ENCODE data around the gene TRIM50. TPM values are rescaled to one million over a fixed set of nuclear protein-coding genes. Genes with fewer than 3 reads are reported as not detected.
"Not testable (repeated sequence)": the region's sequence is repeated elsewhere in the genome, so short reads cannot be mapped to it uniquely, and the experiment has no call there.

The TRIM50 gene
- total RNA-seq, 1 donor from 2014 or later, result 0.32 TPM

- DNase-seq (ENCODE audit: missing footprints) (no peak), ATAC-seq (no peak)
- intact Hi-C loops (cut with DNase I), result no loop called here
Observed at GRCh38 chr7:73352784-73353183, 24.9 kb upstream of the TRIM50 start.

GRCh38 chr7:73351447-73352167, 23.7 kb upstream of the TRIM50 start:
- ATAC-seq, result no peak
- intact Hi-C loops (cut with DNase I), result no loop called here
- no peak for DNase-seq (ENCODE audit: missing footprints)

- intact Hi-C loops (cut with DNase I), result no loop called here
- ATAC-seq, result no peak
- DNase-seq (ENCODE audit: missing footprints), result no peak
Observed at GRCh38 chr7:73350306-73351068, 22.6 kb upstream of the TRIM50 start.

- ATAC-seq (no peak), DNase-seq (ENCODE audit: missing footprints) (no peak)
- intact Hi-C loops (cut with DNase I), result no loop called here
Observed at GRCh38 chr7:73349763-73350162, 21.9 kb upstream of the TRIM50 start.

DNA sequence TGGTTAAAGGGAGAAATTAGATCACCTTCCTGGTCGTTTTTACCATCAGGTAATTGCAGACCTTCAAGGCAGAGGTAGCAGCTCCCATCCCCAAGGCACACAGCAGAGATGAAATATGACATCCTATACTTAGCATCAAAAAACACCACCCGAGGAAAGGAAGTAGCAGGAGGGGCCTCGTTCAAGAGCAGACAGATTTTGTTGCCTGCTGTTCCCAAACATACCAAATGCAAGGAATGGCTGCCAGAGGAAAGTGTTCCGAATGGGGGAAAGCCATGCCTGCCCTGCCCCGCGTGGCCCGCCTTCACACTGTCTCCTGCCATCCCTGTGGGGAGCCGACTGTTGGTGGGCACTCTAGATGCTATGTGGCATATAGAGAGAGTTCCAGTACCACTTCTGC, 18.1 kb upstream of the TRIM50 start:
- ATAC-seq (no peak), DNase-seq (ENCODE audit: missing footprints) (no peak)
- intact Hi-C loops (cut with DNase I), result no loop called here

DNA sequence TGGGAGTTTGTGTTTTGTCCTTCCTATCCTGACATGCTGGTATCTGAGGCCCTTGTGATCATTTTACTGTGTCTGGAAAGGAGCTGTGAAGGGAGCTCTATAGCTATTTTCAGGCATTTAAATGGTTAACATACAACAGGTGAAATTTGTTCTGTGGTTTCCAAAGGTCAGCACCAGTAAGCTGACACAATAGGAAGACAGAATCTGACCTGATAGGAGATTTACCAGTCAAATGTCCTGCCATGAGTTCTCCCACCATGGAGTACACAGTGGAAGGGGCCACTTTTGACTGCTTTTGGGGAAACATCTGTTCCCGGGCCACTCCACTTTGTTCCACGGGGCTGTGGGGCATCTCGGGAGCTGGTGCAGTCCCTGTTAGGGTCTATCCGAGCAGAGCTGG, 17.7 kb upstream of the TRIM50 start:
- DNase-seq (ENCODE audit: missing footprints) (no peak), ATAC-seq (no peak)
- intact Hi-C loops (cut with DNase I), result no loop called here

DNA sequence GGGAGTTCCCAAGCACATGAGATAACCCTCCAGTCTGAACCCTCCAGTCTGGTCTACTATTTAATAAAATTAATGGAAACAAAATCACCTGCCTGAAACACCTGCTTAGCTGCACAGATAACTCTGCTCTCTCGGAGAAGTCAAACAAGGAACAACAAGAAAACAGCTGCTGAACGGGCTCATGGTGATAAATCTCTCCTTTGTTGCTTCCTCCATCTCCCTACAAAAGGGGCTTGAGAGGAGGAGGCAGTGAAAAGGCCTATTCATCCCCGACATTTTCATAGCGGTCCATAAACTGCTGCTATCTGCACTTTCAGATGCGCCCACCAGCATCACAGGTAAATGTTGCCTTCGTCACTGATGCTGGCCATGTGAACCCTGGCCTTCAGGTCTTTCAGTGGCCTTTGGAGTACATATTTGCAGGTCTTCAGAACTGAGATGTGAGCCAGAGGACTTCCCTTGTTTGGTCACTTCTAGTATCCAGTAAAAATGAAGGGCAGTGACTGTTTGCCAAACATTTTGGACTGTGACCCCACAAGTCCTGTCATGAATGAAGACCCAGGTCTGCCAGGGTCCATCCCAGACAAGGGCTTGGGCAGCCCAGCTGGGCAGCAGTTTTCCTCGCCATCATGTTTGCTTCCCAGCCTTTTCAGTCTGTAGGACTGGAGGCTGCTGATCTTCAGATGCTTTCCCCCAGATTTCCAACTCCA, 15.9 kb upstream of the TRIM50 start:
- intact Hi-C loops (cut with DNase I), result loop anchor here (2.0 kb wide), 1 partner anchor 107 kb away; no protein-coding TSS in a partner anchor
- ATAC-seq (no peak), DNase-seq (ENCODE audit: missing footprints) (no peak)

DNA sequence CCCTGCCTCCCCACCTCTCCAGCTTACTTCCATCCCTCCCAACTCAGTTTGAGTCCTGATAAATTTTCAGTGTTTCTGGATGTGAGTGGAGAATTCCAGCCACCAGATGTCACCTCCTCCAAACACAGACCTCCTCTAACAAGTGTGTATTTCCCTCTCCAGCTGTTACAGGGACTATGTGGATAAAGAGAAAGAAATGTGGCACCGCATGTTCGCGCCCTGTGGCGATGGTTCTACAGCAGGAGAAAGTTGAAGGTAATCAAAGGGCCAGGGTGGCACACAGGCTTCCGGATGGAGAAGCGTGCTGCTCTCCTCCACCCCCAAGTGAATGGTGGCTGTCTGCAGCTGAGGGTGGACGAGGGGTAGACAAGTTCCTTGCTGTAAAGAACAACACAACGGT, 14.8 kb upstream of the TRIM50 start:
- ATAC-seq, result peak; percentile 85
- intact Hi-C loops (cut with DNase I), result loop anchor here (2.0 kb wide), 1 partner anchor 108 kb away; no protein-coding TSS in a partner anchor
- no peak for DNase-seq (ENCODE audit: missing footprints)

DNA sequence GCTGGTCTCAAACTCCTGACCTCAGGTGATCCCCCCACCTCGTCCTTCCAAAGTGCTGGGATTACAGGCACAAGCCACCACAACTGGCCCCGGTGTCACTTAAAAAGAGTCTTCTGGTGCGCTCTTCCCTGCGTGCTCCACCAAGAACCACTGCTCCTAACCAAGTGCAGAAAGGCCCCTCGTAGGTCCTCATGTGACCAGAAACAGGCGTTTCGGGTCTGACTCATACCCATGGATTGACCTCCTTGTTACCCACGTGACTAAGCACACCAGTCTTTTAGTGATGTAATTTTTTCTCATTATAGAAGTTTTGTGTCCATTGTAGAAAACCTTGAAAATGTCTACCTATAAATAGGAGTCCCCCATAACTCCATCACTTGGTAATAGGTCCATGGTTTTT, 14.0 kb upstream of the TRIM50 start:
- DNase-seq (ENCODE audit: missing footprints) (no peak), ATAC-seq (no peak)
- intact Hi-C loops (cut with DNase I), result loop anchor here (2.0 kb wide), 1 partner anchor 109 kb away; no protein-coding TSS in a partner anchor

GRCh38 chr7:73340514-73340913, 12.6 kb upstream of the TRIM50 start:
- DNase-seq (ENCODE audit: missing footprints) (no peak), ATAC-seq (no peak)
- intact Hi-C loops (cut with DNase I), result no loop called here

GRCh38 chr7:73338321-73338720, 10.4 kb upstream of the TRIM50 start:
- DNase-seq (ENCODE audit: missing footprints), result no peak

DNA sequence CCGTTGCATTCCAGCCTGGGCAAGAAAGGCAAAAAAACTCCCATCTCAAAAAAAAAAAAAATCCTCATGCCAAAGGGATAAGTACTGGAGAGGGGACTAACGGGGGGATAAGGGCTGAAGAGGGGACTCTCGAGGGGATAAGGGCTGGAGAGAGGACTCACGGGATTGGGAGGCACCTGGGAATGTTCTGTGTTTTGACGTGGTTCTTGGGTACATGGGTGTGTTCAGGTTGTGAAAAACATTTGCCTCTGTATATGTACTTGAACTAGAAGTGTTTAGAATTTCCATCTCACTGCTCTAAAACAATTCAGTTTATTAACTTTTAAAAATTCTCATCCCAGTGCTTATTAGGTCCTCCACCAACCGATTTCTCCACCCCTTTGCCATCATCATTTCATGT, 4.6 kb upstream of the TRIM50 start:
- intact Hi-C loops (cut with DNase I), result no loop called here
- ATAC-seq (no peak), DNase-seq (ENCODE audit: missing footprints) (no peak)

More at GRCh38 chr7:73338321-73338720, 10.4 kb upstream of the TRIM50 start:
- intact Hi-C loops (cut with DNase I), result no loop called here
- no peak for ATAC-seq

DNA sequence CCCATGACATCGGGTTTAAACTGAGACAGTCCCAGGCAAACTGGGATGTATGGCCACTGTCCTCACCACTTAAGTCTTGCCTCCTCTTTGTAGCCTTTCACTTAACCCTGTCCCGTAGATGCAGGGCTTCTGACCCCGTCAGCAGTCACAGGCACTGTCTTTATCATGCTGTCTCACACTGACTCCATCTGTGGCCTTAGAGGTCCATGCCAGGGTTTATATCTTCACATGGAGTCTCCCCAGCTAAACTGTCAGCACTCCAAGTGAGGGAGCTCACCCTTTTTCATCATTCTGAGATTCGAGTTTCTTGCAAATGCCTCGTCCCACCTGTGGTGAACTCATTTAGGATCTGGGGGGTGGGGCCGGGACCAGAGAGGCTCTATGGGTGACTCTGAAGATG, 2.9 kb upstream of the TRIM50 start:
- ATAC-seq (no peak), DNase-seq (ENCODE audit: missing footprints) (no peak)
- intact Hi-C loops (cut with DNase I), result no loop called here

- ATAC-seq, result peak; percentile 70
- intact Hi-C loops (cut with DNase I), result no loop called here
- DNase-seq (ENCODE audit: missing footprints), result no peak
Observed at GRCh38 chr7:73329861-73330581, 2.1 kb upstream of the TRIM50 start.

- intact Hi-C loops (cut with DNase I), result no loop called here
- ATAC-seq (no peak), DNase-seq (ENCODE audit: missing footprints) (no peak)
Observed at GRCh38 chr7:73328696-73329095, 814 bp upstream of the TRIM50 start.

DNA sequence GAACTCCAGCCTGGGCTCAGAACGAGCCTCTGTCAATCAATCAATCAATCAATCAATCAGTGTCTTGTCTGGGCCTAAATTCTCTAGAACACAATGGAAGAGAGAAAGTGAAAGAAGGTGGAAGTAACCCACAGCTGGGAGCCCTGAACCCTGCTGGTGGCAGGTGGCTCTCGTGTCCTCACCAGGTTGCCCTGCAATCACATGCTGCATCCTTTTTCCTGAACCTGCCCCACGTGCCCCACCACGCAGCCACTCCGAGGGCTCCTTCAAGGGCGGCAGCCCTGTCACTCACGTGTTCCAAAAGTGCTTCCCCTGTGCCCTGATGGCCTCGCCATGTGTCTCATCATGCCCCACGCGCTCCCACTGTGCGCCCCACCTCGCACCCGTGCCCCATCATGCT, 433 bp downstream of the TRIM50 start:
- intact Hi-C loops (cut with DNase I); ATAC-seq; DNase-seq (ENCODE audit: missing footprints): not testable (repeated sequence)

DNA sequence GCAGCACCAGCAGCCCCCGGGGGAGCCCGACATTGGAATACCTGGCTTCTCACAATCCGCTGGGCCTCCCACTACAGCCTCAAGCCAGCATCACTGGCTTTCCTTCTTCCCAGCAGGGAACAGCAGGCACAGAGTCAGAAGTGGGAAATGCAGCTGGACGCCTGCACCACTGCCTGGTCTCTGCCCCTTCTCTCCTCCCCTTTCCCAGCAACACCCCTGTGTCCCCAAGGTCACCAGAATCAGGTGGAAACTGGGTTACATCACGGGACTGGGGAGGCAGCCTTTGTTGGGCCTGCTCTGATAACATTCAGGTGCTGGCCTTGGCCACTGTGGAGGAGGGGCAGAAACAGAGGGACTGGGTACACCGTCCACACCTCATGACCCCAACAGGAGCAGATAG, 2.5 kb downstream of the TRIM50 start:
- intact Hi-C loops (cut with DNase I); DNase-seq (ENCODE audit: missing footprints); ATAC-seq: not testable (repeated sequence)

- intact Hi-C loops (cut with DNase I); DNase-seq (ENCODE audit: missing footprints): not testable (repeated sequence)
- ATAC-seq, result peak; percentile 70
Observed at GRCh38 chr7:73324081-73324845, 3.6 kb downstream of the TRIM50 start.

Measured in Right ventricle myocardium inferior (tissue), 1 donor.